Mucosa of gallbladder (tissue), 1 donor: ENCODE data around the gene CMSS1. TPM values are rescaled to one million over a fixed set of nuclear protein-coding genes. Genes with fewer than 3 reads are reported as not detected.
A peak's percentile ranks its signal among the peaks of the same experiment; 100 is the strongest.

Experiments used
- DNase-seq: peaks from one replicate; pipeline ENCODE4 v3.0.0-alpha.2; 2020; ENCODE audit warnings: low spot score
- total RNA-seq: library from RNA; stranded (reverse); gene quantifications from one replicate; pipeline ENCODE4 v1.2.1, GENCODE V29; 2021
- donor health status: DM: no; HTN: no; CAD: no.

CMSS1 gene
- total RNA-seq, 1 donor from 2014 or later: 18.2 TPM

GRCh38 chr3:99874237-99875002, 56.8 kb downstream of the CMSS1 start:
- DNase-seq: no peak

DNA sequence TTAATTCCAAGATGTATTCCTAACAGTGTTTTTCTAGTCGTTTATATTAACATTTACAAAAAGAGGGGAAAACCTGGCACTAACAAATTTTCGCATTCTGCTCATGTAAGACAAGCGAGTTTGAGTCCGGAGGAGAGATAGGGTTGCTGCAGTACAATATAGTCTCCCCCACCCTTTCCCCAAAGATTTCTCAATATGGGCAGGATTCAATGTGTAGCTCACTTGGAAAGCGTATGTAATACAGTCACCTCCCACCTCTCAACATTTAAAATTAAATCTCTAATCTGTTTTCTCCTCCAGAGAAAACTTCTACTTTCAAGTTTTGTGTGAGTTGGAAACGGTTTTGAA, 57.9 kb downstream of the CMSS1 start:
- no peak for DNase-seq

- DNase-seq: peak; percentile 85
These were observed 58.5 kb downstream of the CMSS1 start for GRCh38 chr3:99875929-99876841.

DNA sequence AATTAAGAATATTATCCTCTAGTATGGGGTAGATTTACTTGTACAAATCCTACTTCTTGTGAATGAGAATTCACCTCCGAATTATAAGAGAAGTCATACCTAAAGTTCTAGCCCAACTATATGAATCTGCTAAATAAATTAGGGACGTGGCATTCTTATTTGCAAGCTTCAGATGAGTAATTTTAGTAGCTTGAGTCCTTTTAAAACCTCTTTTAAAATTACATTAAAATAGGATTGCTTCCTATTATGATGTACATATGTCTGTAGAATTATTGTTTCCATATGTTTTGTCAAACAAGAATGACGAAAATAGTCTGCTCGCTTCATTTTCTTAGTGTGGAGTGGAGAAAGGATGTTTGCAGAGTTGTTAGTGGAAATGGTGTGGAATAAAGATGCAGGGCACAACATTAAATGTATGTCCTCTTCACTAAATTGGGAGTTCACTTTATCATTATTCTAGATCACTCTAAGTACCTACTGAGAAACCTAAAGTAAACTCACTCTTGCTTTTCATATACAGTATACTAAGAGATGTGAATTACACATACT, 59.4 kb downstream of the CMSS1 start:
- no peak for DNase-seq

DNA sequence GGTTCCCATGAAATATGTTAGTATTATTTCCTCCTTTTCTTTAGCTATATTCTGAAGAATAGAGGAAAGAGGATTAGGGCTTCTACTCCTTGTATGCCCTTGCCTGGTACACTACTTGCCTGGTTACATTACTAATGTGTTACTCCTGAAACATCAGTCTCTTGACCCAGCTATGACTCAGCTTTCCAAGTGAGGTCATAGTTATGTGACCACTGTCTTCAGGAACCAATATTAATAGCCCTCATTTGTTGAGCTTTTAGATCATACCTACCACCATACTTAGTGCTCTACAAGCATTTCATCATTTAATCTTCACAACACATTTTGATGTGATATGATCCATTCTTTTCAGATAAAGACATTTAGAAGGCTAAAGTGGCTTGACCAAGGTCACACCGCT, 60.3 kb downstream of the CMSS1 start:
- no peak for DNase-seq

- no peak for DNase-seq
These were observed 61.6 kb downstream of the CMSS1 start for GRCh38 chr3:99879275-99879674.

GRCh38 chr3:99881121-99881524, 63.5 kb downstream of the CMSS1 start:
- no peak for DNase-seq

DNA sequence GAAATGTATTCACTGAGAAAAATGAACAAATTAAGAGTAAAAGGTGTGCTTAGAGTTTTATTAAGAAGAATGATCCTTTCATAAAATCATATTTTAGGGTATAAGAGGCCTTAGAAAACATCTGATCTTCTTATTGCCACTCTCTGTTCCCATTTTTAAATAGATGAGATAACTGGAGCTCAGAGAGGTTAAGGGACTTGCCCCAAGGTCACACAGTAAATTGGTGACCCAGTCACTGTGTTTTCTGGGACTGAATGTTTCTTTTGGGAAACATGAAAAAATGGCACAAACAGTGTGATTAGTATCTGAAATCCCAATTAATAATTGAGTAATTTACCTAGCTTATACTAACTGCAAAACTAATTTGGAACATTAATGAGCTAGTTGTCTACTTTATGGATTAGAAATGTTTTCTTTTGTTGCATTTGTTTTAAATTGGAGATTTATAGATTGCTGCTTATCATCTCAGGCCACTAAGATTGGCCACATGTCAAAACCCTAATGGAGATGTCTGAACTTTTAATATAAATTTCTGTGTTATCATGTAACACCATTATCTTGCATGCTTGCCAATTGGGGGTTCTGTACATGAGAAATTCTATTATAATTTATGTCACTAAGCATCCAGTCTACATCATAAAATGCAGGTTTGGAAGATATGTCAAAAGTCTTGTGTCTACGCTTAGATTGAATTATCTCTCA, 64.9 kb downstream of the CMSS1 start:
- no peak for DNase-seq

DNA sequence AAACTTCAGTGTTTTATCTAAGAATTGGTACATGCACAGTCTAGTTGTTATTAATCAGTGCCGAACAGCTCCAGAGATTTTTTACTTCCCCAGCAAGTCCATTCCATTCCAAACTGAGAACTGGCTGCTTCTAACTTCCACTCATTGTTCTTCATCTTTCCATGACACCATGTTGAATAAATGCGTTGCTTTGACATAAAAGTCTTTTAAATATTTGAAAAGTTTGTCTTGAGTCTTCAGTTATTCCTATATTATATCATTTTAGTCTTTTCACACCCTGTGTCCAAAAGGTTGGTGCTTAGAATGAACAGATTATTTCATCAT, 65.4 kb downstream of the CMSS1 start:
- no peak for DNase-seq

DNA sequence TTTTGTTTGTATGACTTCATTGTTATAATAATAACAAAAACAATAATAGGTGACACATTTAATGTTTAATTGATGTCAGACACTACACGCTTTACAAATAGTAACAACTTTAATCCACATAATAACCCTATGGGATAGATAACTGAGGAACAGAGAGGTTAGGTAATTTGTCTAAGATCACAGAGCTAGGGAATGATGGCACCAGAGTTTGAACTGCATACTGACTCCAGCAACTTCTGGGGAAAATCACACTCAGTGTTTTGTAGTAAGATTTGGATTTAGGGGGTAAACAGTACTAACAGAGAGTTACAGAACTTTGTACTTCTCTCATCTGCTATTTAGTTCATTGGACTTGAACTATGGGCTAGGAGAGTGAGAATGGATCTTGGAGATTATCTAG, 66.0 kb downstream of the CMSS1 start:
- no peak for DNase-seq

- DNase-seq: no peak
These were observed 66.8 kb downstream of the CMSS1 start for GRCh38 chr3:99884484-99884883.

DNA sequence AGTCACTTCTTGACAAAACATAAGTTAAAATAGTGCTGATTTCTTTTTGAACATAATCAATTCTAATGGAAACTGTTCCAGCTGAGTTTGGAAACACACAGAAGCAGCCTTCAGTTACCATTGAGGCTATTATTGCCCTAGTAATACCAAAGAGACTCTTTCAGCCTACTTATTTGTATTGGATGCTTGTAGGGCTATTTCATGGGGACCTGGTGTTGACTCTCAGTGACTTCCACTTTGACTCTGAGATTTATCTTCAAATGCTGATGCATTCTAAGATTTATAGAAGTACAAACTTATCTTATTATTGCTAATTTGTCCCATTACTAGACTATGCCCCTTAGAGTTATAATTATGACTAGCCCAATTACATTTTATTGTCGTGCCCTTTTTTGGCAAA, 67.4 kb downstream of the CMSS1 start:
- DNase-seq: no peak

GRCh38 chr3:99885851-99886250, 68.2 kb downstream of the CMSS1 start:
- DNase-seq: no peak

GRCh38 chr3:99891610-99892285, 74.1 kb downstream of the CMSS1 start:
- no peak for DNase-seq

GRCh38 chr3:99892332-99892731, 74.7 kb downstream of the CMSS1 start:
- DNase-seq: no peak

DNA sequence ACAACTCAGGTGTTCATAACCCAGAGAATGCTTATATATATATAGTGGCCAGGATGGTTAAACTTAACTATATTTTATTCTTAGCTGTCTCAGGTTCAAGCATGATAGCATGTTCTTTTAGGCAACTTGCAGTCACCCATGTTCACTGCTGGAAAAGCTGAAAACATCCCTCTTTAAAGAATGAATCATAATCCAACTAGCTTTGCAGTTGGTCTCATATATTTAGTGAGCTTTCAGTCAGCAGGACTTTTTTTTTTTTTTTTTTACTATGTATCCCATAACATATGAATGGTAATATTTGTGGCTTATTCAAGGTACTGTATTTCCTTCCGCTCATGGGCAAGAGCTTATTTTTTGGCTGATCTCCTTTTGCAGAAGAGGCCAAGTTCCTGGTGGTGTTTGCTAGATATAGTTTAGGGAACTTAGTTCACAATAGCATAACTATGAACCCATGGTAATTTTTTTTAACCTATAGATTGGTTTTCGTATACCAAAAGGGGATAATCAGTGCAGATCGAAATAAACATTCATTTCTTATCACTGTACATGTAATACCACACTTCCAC, 77.6 kb downstream of the CMSS1 start:
- DNase-seq: no peak

- no peak for DNase-seq
These were observed 78.2 kb downstream of the CMSS1 start for GRCh38 chr3:99895703-99896441.

DNA sequence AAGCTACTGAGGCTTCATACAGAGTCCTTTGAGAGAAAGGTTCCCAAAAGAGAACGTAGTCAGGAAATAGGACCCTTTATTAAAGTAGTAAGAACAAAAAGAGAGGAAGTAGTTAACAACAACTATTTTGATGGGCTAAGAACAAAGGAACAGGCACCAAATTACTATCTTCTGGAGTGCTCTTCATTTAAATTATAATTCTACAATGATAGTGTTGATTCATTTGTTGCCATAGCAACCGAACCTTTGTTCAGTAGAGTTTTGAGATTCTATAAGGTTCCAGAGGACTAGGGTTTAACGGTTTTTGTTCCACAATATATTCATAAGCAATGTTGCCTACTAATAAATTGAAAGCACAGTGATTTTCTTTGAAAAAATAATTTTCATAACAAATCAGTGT, 78.8 kb downstream of the CMSS1 start:
- no peak for DNase-seq

DNA sequence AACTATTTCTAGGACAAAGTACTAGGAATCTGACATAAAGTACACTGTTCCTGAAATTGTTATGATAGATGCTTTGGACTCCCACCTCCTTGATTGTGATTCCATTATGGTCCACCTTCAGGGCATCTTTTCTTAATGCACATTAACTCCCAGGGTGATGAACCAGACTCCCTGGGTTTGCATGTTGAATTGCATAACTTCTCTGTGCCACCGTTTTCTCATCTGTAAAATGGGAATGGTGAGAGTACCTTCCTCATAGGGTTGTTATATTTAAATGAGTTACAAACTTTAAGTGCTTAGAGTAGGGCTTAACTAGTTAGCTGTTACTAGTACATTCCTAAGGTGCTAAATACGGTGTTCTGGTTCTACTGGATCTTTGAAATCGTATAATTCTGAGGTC, 81.9 kb downstream of the CMSS1 start:
- DNase-seq: no peak

DNA sequence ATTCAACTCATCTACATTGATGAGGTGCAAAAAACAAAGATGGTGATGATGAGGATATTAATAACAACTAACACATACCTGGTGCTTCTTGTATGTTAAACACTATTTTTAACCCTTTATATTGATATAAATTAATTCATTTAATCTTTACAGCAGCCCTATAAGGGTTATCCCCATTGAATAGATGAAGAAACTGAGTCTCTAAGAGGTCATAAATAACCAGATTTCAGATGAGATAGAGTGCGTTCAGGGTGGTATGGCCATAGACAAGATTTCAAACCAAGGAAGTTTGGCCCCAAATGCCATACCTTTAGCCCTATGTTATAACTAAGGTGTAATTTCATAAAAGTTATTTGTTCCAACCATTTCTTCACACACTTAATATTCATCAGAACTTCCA, 82.6 kb downstream of the CMSS1 start:
- no peak for DNase-seq
